H9 (cell line): ENCODE data around the gene SAMD7. TPM values are rescaled to one million over a fixed set of nuclear protein-coding genes. Genes with fewer than 3 reads are reported as not detected.

Experiments used
- DNase-seq: peaks from one replicate; pipeline ENCODE4 v3.0.0-alpha.2; 2017
- H2AFZ ChIP-seq: one replicate; pipeline ENCODE4 v1.6.1; 2013; ENCODE audit warnings: mild to moderate bottlenecking, low read length, control low read depth, moderate library complexity
- H2AK5ac ChIP-seq: 2 replicates; pipeline ENCODE4 v1.6.1; 2013; ENCODE audit warnings: low read length, control low read depth, mixed read lengths; ENCODE audit not compliant: insufficient read length
- H2BK120ac ChIP-seq: one replicate; pipeline ENCODE4 v1.6.1; 2013; ENCODE audit warnings: low read depth, mild to moderate bottlenecking, low read length, control low read depth, inconsistent platforms; ENCODE audit not compliant: poor library complexity, severe bottlenecking
- H2BK12ac ChIP-seq: 2 replicates; pipeline ENCODE4 v1.6.1; 2013; ENCODE audit warnings: low read length, control low read depth, mixed read lengths, low read depth; ENCODE audit not compliant: insufficient read length
- H2BK15ac ChIP-seq: 2 replicates; pipeline ENCODE4 v1.6.1; 2013; ENCODE audit warnings: low read depth, low read length, control low read depth
- H2BK20ac ChIP-seq: one replicate; pipeline ENCODE4 v1.6.1; 2013; ENCODE audit warnings: low read depth, mild to moderate bottlenecking, low read length, control low read depth, inconsistent platforms; ENCODE audit not compliant: poor library complexity, severe bottlenecking
- H2BK5ac ChIP-seq: 2 replicates; pipeline ENCODE4 v1.6.1; 2013; ENCODE audit warnings: low read length, control low read depth, mixed read lengths; ENCODE audit not compliant: insufficient read length
- H3K14ac ChIP-seq: 2 replicates; pipeline ENCODE4 v1.6.1; 2013; ENCODE audit warnings: low read length, control low read depth; ENCODE audit not compliant: insufficient read depth
- H3K18ac ChIP-seq: 2 replicates; pipeline ENCODE4 v1.6.1; 2013; ENCODE audit warnings: low read depth, mild to moderate bottlenecking, mixed read lengths, low read length, control low read depth; ENCODE audit not compliant: insufficient read length
- H3K23ac ChIP-seq: 2 replicates; pipeline ENCODE4 v1.6.1; 2013; ENCODE audit warnings: low read length, control low read depth, mixed read lengths, low read depth; ENCODE audit not compliant: insufficient read length
- H3K23me2 ChIP-seq: 2 replicates; pipeline ENCODE4 v1.6.1; 2013; ENCODE audit warnings: low read depth, mild to moderate bottlenecking, mixed read lengths, low read length, control low read depth; ENCODE audit not compliant: insufficient read length, poor library complexity, severe bottlenecking
- H3K27ac ChIP-seq: 2 replicates; pipeline ENCODE4 v1.5.1; 2013; ENCODE audit warnings: low read length, control low read depth, mixed read lengths, low read depth; ENCODE audit not compliant: insufficient read length
- H3K27me3 ChIP-seq: 2 replicates; pipeline ENCODE4 v1.6.1; 2013; ENCODE audit warnings: low read length, control low read depth, inconsistent platforms; ENCODE audit not compliant: insufficient read depth
- H3K4ac ChIP-seq: 2 replicates; pipeline ENCODE4 v1.6.1; 2013; ENCODE audit warnings: low read depth, mild to moderate bottlenecking, control low read depth, inconsistent platforms, low read length, moderate library complexity
- H3K4me1 ChIP-seq: 2 replicates; pipeline ENCODE4 v1.6.1; 2013; ENCODE audit warnings: low read length, control low read depth, inconsistent platforms; ENCODE audit not compliant: insufficient read depth
- H3K4me2 ChIP-seq: 2 replicates; pipeline ENCODE4 v1.6.1; 2013; ENCODE audit warnings: low read length, control low read depth, mixed read lengths; ENCODE audit not compliant: insufficient read length, insufficient read depth
- H3K56ac ChIP-seq: 2 replicates; pipeline ENCODE4 v1.6.1; 2013; ENCODE audit warnings: low read depth, mild to moderate bottlenecking, mixed read lengths, low read length, control low read depth; ENCODE audit not compliant: insufficient read length
- H3K79me1 ChIP-seq: 2 replicates; pipeline ENCODE4 v1.6.1; 2013; ENCODE audit warnings: low read depth, mild to moderate bottlenecking, moderate library complexity, low read length, control low read depth, inconsistent platforms; ENCODE audit not compliant: insufficient read depth, poor library complexity, severe bottlenecking
- H3K79me2 ChIP-seq: 2 replicates; pipeline ENCODE4 v1.6.1; 2013; ENCODE audit warnings: low read length, control low read depth, inconsistent platforms; ENCODE audit not compliant: insufficient read depth
- H3K9ac ChIP-seq: 2 replicates; pipeline ENCODE4 v1.6.1; 2013; ENCODE audit warnings: low read length, control low read depth, mixed read lengths; ENCODE audit not compliant: insufficient read length; ENCODE audit errors: extremely low read depth
- H3K9me3 ChIP-seq: one replicate; pipeline ENCODE4 v1.6.1; 2013; ENCODE audit warnings: low read depth, low read length, inconsistent platforms; ENCODE audit not compliant: control insufficient read depth
- H3T11ph ChIP-seq: one replicate; pipeline ENCODE4 v1.6.1; 2013; ENCODE audit warnings: mild to moderate bottlenecking, low read length, control low read depth, inconsistent platforms
- H4K20me1 ChIP-seq: one replicate; pipeline ENCODE4 v1.6.1; 2013; ENCODE audit not compliant: control insufficient read depth, insufficient read length, insufficient read depth
- H4K5ac ChIP-seq: 2 replicates; pipeline ENCODE4 v1.6.1; 2013; ENCODE audit warnings: low read depth, mild to moderate bottlenecking, mixed read lengths, low read length, control low read depth; ENCODE audit not compliant: insufficient read length
- H4K8ac ChIP-seq: replicated peaks from 2 replicates; pipeline ENCODE4 v1.6.1; 2013; ENCODE audit warnings: low read length, control low read depth, mixed read lengths, low read depth; ENCODE audit not compliant: insufficient read length
- H4K91ac ChIP-seq: 2 replicates; pipeline ENCODE4 v1.6.1; 2013; ENCODE audit warnings: low read depth, mild to moderate bottlenecking, moderate library complexity, mixed read lengths, low read length, control low read depth; ENCODE audit not compliant: insufficient read length
- H3K27ac Mint-ChIP-seq, 3 experiments: 2 replicates in 2 of 3; 3 replicates in 1 of 3; pipeline ENCODE4 v1.8.0; 2020 to 2021; ENCODE audit warnings: mixed read lengths in 3 of 3, mild to moderate bottlenecking in 1 of 3, moderate library complexity in 1 of 3
- H3K27me3 Mint-ChIP-seq: 2 replicates; pipeline ENCODE4 v1.8.0; 2021; ENCODE audit warnings: low read depth, mild to moderate bottlenecking, moderate library complexity, mixed read lengths
- H3K36me3 Mint-ChIP-seq, 3 experiments: 2 replicates in 2 of 3; 3 replicates in 1 of 3; pipeline ENCODE4 v1.8.0; 2020 to 2021; ENCODE audit warnings: low read depth in 3 of 3, mixed read lengths in 3 of 3; ENCODE audit not compliant: insufficient read depth in 1 of 3
- H3K4me1 Mint-ChIP-seq, 2 experiments: 2 replicates each; pipeline ENCODE4 v1.8.0; 2020; ENCODE audit warnings: mixed read lengths in 2 of 2
- H3K4me3 Mint-ChIP-seq, 2 experiments: 2 replicates in 1 of 2; 3 replicates in 1 of 2; pipeline ENCODE4 v1.8.0; 2020 to 2021; ENCODE audit warnings: mild to moderate bottlenecking in 2 of 2, mixed read lengths in 2 of 2, moderate library complexity in 1 of 2
- H3K9me3 Mint-ChIP-seq, 2 experiments: 2 replicates in 1 of 2; 3 replicates in 1 of 2; pipeline ENCODE4 v1.8.0; 2020; ENCODE audit warnings: mild to moderate bottlenecking in 2 of 2, mixed read lengths in 2 of 2, moderate library complexity in 1 of 2
- CTCF ChIP-seq: fragments of 200-600 bp; sonication (generic); conservative IDR thresholded peaks from 3 replicates; pipeline ENCODE4 v1.8.0; 2021; ENCODE audit warnings: antibody characterized with exemption, mild to moderate bottlenecking
- WGBS: extraction: QIAGEN DNeasy Blood & Tissue Kit; methylation state at CpG from one replicate; pipeline ENCODE4 v1.1.7; 2013; ENCODE audit warnings: missing lambda C conversion rate, low lambda C conversion rate, mixed read lengths; ENCODE audit not compliant: insufficient read length; ENCODE audit errors: extremely low coverage; 5-methylcytosine and 5-hydroxymethylcytosine counted together
- total RNA-seq: library from RNA; stranded (reverse); gene quantifications from 2 replicates; pipeline ENCODE4 v1.2.1, GENCODE V29; 2021

SAMD7 gene
- total RNA-seq, 1 experiment from 2014 or later: not detected

- Mint-ChIP-seq H3K4me3 (no peak overlapping the region), H3K36me3 (no peaks in the 10 kb centered on the region), H3K9me3 (no peaks in the 10 kb centered on the region), H3K27ac (peak overlapping the region in 1 of 3 experiments; percentile 78; a peak in 2 of 7 replicates), H3K27me3 (no peaks in the 10 kb centered on the region), H3K4me1 (peaks cover 7 to 8% of the 10 kb centered on the region in 2 experiments)
- Histone ChIP-seq H3K79me2 (no peaks in the 10 kb centered on the region), H4K91ac (no peak overlapping the region), H2BK15ac (no peak overlapping the region), H3K56ac (no peak overlapping the region), H2BK5ac (no peak overlapping the region), H3K23ac (no peak overlapping the region), H3T11ph (no peak overlapping the region), H3K4me1 (peaks cover 3% of the 10 kb centered on the region; the same call in 1 of the 2 replicates), H3K9me3 (no peaks in the 10 kb centered on the region), H2BK120ac (no peak overlapping the region), H3K18ac (no peak overlapping the region), H3K4ac (no peak overlapping the region), H3K79me1 (no peaks in the 10 kb centered on the region), H3K23me2 (no peaks in the 10 kb centered on the region), H2AFZ (no peak overlapping the region), H2AK5ac (no peak overlapping the region), H4K5ac (no peak overlapping the region), H4K8ac (no peak overlapping the region), H3K27ac (no peak overlapping the region), H3K14ac (no peak overlapping the region), H2BK20ac (no peak overlapping the region), H4K20me1 (no peaks in the 10 kb centered on the region), H3K4me2 (no peak overlapping the region), H3K9ac (no peak overlapping the region), H2BK12ac (no peak overlapping the region), H3K27me3 (no peaks in the 10 kb centered on the region)
- peak; percentile 65 for DNase-seq
- WGBS: no CpG with 5 or more reads among the region's 5 CpGs
- TF ChIP-seq CTCF: 0 out of 3 replicates have a peak, but pooled peaks have one; percentile 11
Measured at GRCh38 chr3:169861871-169862270, 49.5 kb upstream of the SAMD7 start.
